HEK293 (cell line): ENCODE measurements around the gene C14orf93.

ENCODE experiments used
- GLI2 ChIP-seq: fragments of 450-650 bp; formaldehyde crosslinking; IDR thresholded peaks from 2 replicates; pipeline ENCODE4; 2017; ENCODE audit warnings: missing biosample characterization, missing genetic modification characterization, low read depth, borderline replicate concordance
- KLF1 ChIP-seq: fragments of 450-650 bp; formaldehyde crosslinking; IDR thresholded peaks from 2 replicates; pipeline ENCODE4 v1.5.1; 2016; ENCODE audit warnings: missing biosample characterization, missing genetic modification characterization
- KLF7 ChIP-seq: fragments of 450-650 bp; formaldehyde crosslinking; IDR thresholded peaks from 2 replicates; pipeline ENCODE4 v1.5.1; 2016; ENCODE audit warnings: missing biosample characterization, missing genetic modification characterization, borderline replicate concordance
- ZBTB10 ChIP-seq: fragments of 450-650 bp; formaldehyde crosslinking; IDR thresholded peaks from 2 replicates; pipeline ENCODE4 v1.5.1; 2016; ENCODE audit warnings: missing biosample characterization, missing genetic modification characterization
- ZBTB11 ChIP-seq: fragments of 450-650 bp; formaldehyde crosslinking; conservative IDR thresholded peaks from 2 replicates; pipeline ENCODE4 v1.5.1; 2016; ENCODE audit warnings: low read depth, missing biosample characterization, missing genetic modification characterization
- ZBTB21 ChIP-seq: fragments of 450-650 bp; formaldehyde crosslinking; IDR thresholded peaks from 2 replicates; pipeline ENCODE4 v1.5.1; 2017; ENCODE audit warnings: missing biosample characterization, missing genetic modification characterization
- ZBTB7A ChIP-seq: fragments of 450-650 bp; formaldehyde crosslinking; IDR thresholded peaks from 2 replicates; pipeline ENCODE4 v1.5.1; 2016; ENCODE audit warnings: low read depth, missing biosample characterization, missing genetic modification characterization
- ZFHX2 ChIP-seq: fragments of 450-650 bp; formaldehyde crosslinking; conservative IDR thresholded peaks from 2 replicates; pipeline ENCODE4 v1.5.1; 2016; ENCODE audit warnings: missing biosample characterization, missing genetic modification characterization
- ZNF132 ChIP-seq: fragments of 450-650 bp; formaldehyde crosslinking; IDR thresholded peaks from 2 replicates; pipeline ENCODE4 v1.5.1; 2017; ENCODE audit warnings: missing biosample characterization, missing genetic modification characterization, borderline replicate concordance
- ZNF146 ChIP-seq: fragments of 450-650 bp; formaldehyde crosslinking; IDR thresholded peaks from 2 replicates; pipeline ENCODE4 v1.5.1; 2016; ENCODE audit warnings: missing biosample characterization, missing genetic modification characterization
- ZNF184 ChIP-seq: fragments of 450-650 bp; IDR thresholded peaks from 2 replicates; pipeline ENCODE4 v1.5.1; 2018; ENCODE audit warnings: missing biosample characterization, mild to moderate bottlenecking, missing genetic modification characterization
- ZNF19 ChIP-seq: fragments of 450-650 bp; formaldehyde crosslinking; IDR thresholded peaks from 2 replicates; pipeline ENCODE4; 2016; ENCODE audit warnings: missing biosample characterization, missing genetic modification characterization, low read depth
- ZNF266 ChIP-seq: fragments of 450-650 bp; formaldehyde crosslinking; IDR thresholded peaks from 2 replicates; pipeline ENCODE4 v1.5.1; 2016; ENCODE audit warnings: missing biosample characterization, missing genetic modification characterization, low read depth
- ZNF280D ChIP-seq: fragments of 450-650 bp; formaldehyde crosslinking; IDR thresholded peaks from 2 replicates; pipeline ENCODE4 v1.5.1; 2016; ENCODE audit warnings: missing biosample characterization, missing genetic modification characterization
- ZNF324 ChIP-seq: fragments of 450-650 bp; formaldehyde crosslinking; IDR thresholded peaks from 2 replicates; pipeline ENCODE4 v1.5.1; 2016; ENCODE audit warnings: missing biosample characterization, missing genetic modification characterization
- ZNF426 ChIP-seq: fragments of 450-650 bp; formaldehyde crosslinking; IDR thresholded peaks from 2 replicates; pipeline ENCODE4 v1.5.1; 2017; ENCODE audit warnings: missing biosample characterization, missing genetic modification characterization, mild to moderate bottlenecking, inconsistent platforms, moderate library complexity
- ZNF433 ChIP-seq: fragments of 450-650 bp; formaldehyde crosslinking; IDR thresholded peaks from 2 replicates; pipeline ENCODE4 v1.5.1; 2016; ENCODE audit warnings: missing biosample characterization, missing genetic modification characterization, low read depth
- ZNF488 ChIP-seq: fragments of 450-650 bp; formaldehyde crosslinking; IDR thresholded peaks from 2 replicates; pipeline ENCODE4 v1.5.1; 2016; ENCODE audit warnings: missing biosample characterization, missing genetic modification characterization
- ZNF510 ChIP-seq: fragments of 450-650 bp; formaldehyde crosslinking; IDR thresholded peaks from 2 replicates; pipeline ENCODE4 v1.5.1; 2018; ENCODE audit warnings: mild to moderate bottlenecking, missing genetic modification characterization, missing biosample characterization; ENCODE audit not compliant: insufficient replicate concordance
- ZNF544 ChIP-seq: fragments of 450-650 bp; formaldehyde crosslinking; IDR thresholded peaks from 2 replicates; pipeline ENCODE4 v1.5.0; 2017; ENCODE audit warnings: missing biosample characterization, missing genetic modification characterization
- ZNF571 ChIP-seq: fragments of 450-650 bp; formaldehyde crosslinking; IDR thresholded peaks from 2 replicates; pipeline ENCODE4 v1.5.0; 2017; ENCODE audit warnings: missing biosample characterization, missing genetic modification characterization
- ZNF629 ChIP-seq: fragments of 450-650 bp; formaldehyde crosslinking; IDR thresholded peaks from 2 replicates; pipeline ENCODE4 v1.5.1; 2017; ENCODE audit warnings: missing biosample characterization, missing genetic modification characterization
- ZNF639 ChIP-seq: fragments of 450-650 bp; formaldehyde crosslinking; IDR thresholded peaks from 2 replicates; pipeline ENCODE4 v1.5.1; 2016; ENCODE audit warnings: missing biosample characterization, missing genetic modification characterization
- ZNF658 ChIP-seq: fragments of 450-650 bp; formaldehyde crosslinking; IDR thresholded peaks from 2 replicates; pipeline ENCODE4; 2016; ENCODE audit warnings: missing biosample characterization, missing genetic modification characterization
- ZNF707 ChIP-seq: fragments of 450-650 bp; formaldehyde crosslinking; IDR thresholded peaks from 2 replicates; pipeline ENCODE4 v1.5.1; 2016; ENCODE audit warnings: missing biosample characterization, missing genetic modification characterization
- ZNF768 ChIP-seq: fragments of 450-650 bp; formaldehyde crosslinking; IDR thresholded peaks from 2 replicates; pipeline ENCODE4 v1.5.1; 2018; ENCODE audit warnings: missing biosample characterization, mild to moderate bottlenecking, missing genetic modification characterization
- ZNF776 ChIP-seq: fragments of 450-650 bp; formaldehyde crosslinking; IDR thresholded peaks from 2 replicates; pipeline ENCODE4 v1.5.0; 2017; ENCODE audit warnings: missing biosample characterization, missing genetic modification characterization, borderline replicate concordance
- ZXDB ChIP-seq: fragments of 450-650 bp; formaldehyde crosslinking; IDR thresholded peaks from 2 replicates; pipeline ENCODE4 v1.5.1; 2016; ENCODE audit warnings: missing biosample characterization, missing genetic modification characterization

Gene C14orf93

GRCh38 chr14:23006544-23007419, 3.2 kb downstream of the C14orf93 start (continued):
- TF ChIP-seq ZNF639 (tag by site-specific recombination) (peak; percentile 93), ZNF707 (no peak), ZNF658 (tag by site-specific recombination) (no peak), ZNF266 (tag by site-specific recombination) (no peak), ZNF488 (tag by site-specific recombination) (no peak), ZNF280D (tag by site-specific recombination) (no peak), ZNF544 (no peak), ZBTB11 (tag by site-specific recombination) (no peak; the same call in 1 of the 2 replicates), ZNF324 (peak; percentile 80; the same call in 1 of the 2 replicates), ZNF510 (tag by site-specific recombination) (no peak), KLF1 (tag by site-specific recombination) (peak; percentile 54), GLI2 (no peak), ZNF629 (tag by site-specific recombination) (peak; percentile 80), ZNF132 (tag by site-specific recombination) (no peak), ZNF433 (no peak), ZNF184 (tag by site-specific recombination) (peak; percentile 42; the same call in 1 of the 2 replicates), ZNF426 (tag by site-specific recombination) (no peak), ZFHX2 (tag by site-specific recombination) (peak; percentile 77), ZXDB (tag by site-specific recombination) (peak; percentile 95), ZNF768 (tag by site-specific recombination) (no peak), KLF7 (tag by site-specific recombination) (no peak; the same call in 1 of the 2 replicates), ZBTB7A (no peak), ZNF776 (tag by site-specific recombination) (no peak), ZBTB21 (tag by site-specific recombination) (peak; percentile 50; the same call in 1 of the 2 replicates), ZNF146 (tag by site-specific recombination) (no peak; the same call in 1 of the 2 replicates), ZNF571 (tag by site-specific recombination) (no peak), ZNF19 (tag by site-specific recombination) (no peak), ZBTB10 (peak; percentile 84)
